ENCODE measurements around the gene NPFF. TPM values are rescaled to one million over a fixed set of nuclear protein-coding genes. Genes with fewer than 3 reads are reported as not detected.

Gene NPFF
- total RNA-seq, 2 donors from 2014 or later, result not detected

GRCh38 chr12:53463802-53464560, 43.3 kb downstream of the NPFF start:
- 49% methylated on average over 5 of the region's 5 CpGs for WGBS
- Histone ChIP-seq H3K9me3 (no peaks in the 10 kb centered on the region), H3K27ac (no peak overlapping the region), H3K4me1 (replicated peaks) (peaks cover 3% of the 10 kb centered on the region), H3K36me3 (peaks cover 39 to 62% of the 10 kb centered on the region in 2 donors), H3K4me3 (no peak overlapping the region), H3K27me3 (replicated peaks; ENCODE audit: insufficient read depth) (no peaks in the 10 kb centered on the region)
- intact Hi-C loops (cut with DNase I), result no loop called here
- DNase-seq (ENCODE audit: low spot score), result no peak
- no peak for TF ChIP-seq POLR2A (IDR thresholded peaks at IDR 0.05)

- intact Hi-C loops (cut with DNase I), result no loop called here
- Histone ChIP-seq H3K27me3 (replicated peaks; ENCODE audit: insufficient read depth) (no peaks in the 10 kb centered on the region), H3K27ac (no peak overlapping the region), H3K4me3 (no peak overlapping the region), H3K36me3 (peaks cover 37 to 69% of the 10 kb centered on the region in 2 donors), H3K9me3 (no peaks in the 10 kb centered on the region), H3K4me1 (replicated peaks) (peaks cover 3% of the 10 kb centered on the region)
- no peak for DNase-seq (ENCODE audit: low spot score)
- TF ChIP-seq POLR2A (IDR thresholded peaks at IDR 0.05) (no peak), POLR2AphosphoS5 (IDR thresholded peaks at IDR 0.05) (no peak), CTCF (IDR thresholded peaks at IDR 0.05) (no peak)
- WGBS, result 71% methylated on average over 3 of the region's 3 CpGs
These were observed 44.3 kb downstream of the NPFF start for GRCh38 chr12:53462935-53463334.

GRCh38 chr12:53461591-53461990, 45.7 kb downstream of the NPFF start:
- Histone ChIP-seq H3K36me3 (peaks cover 33 to 76% of the 10 kb centered on the region in 2 donors), H3K27ac (no peak overlapping the region), H3K4me3 (no peak overlapping the region), H3K27me3 (replicated peaks; ENCODE audit: insufficient read depth) (no peaks in the 10 kb centered on the region), H3K4me1 (replicated peaks) (peaks cover 3% of the 10 kb centered on the region), H3K9me3 (no peaks in the 10 kb centered on the region)
- WGBS, result 84% methylated on average over 8 of the region's 8 CpGs
- no peak for DNase-seq (ENCODE audit: low spot score)
- intact Hi-C loops (cut with DNase I), result no loop called here
- TF ChIP-seq POLR2AphosphoS5 (IDR thresholded peaks at IDR 0.05) (no peak), POLR2A (IDR thresholded peaks at IDR 0.05) (no peak)

GRCh38 chr12:53461059-53461458, 46.2 kb downstream of the NPFF start:
- Histone ChIP-seq H3K27me3 (replicated peaks; ENCODE audit: insufficient read depth) (no peaks in the 10 kb centered on the region), H3K36me3 (peaks cover 33 to 81% of the 10 kb centered on the region in 2 donors), H3K27ac (no peak overlapping the region), H3K4me3 (no peak overlapping the region), H3K4me1 (replicated peaks) (peaks cover 3% of the 10 kb centered on the region), H3K9me3 (no peaks in the 10 kb centered on the region)
- intact Hi-C loops (cut with DNase I), result no loop called here
- 80% methylated on average over 3 of the region's 3 CpGs for WGBS
- TF ChIP-seq POLR2AphosphoS5 (IDR thresholded peaks at IDR 0.05) (no peak), CTCF (IDR thresholded peaks at IDR 0.05) (no peak), POLR2A (IDR thresholded peaks at IDR 0.05) (no peak)
- DNase-seq (ENCODE audit: low spot score), result no peak

GRCh38 chr12:53459097-53459496, 48.2 kb downstream of the NPFF start:
- Histone ChIP-seq H3K4me1 (replicated peaks) (peaks cover 3% of the 10 kb centered on the region), H3K27me3 (replicated peaks; ENCODE audit: insufficient read depth) (no peaks in the 10 kb centered on the region), H3K4me3 (no peak overlapping the region), H3K27ac (no peak overlapping the region), H3K36me3 (peaks cover 28 to 82% of the 10 kb centered on the region in 2 donors), H3K9me3 (no peaks in the 10 kb centered on the region)
- TF ChIP-seq CTCF (IDR thresholded peaks at IDR 0.05) (no peak), POLR2AphosphoS5 (IDR thresholded peaks at IDR 0.05) (no peak)
- no peak for DNase-seq (ENCODE audit: low spot score)
- 69% methylated on average over 4 of the region's 4 CpGs for WGBS
- intact Hi-C loops (cut with DNase I), result no loop called here

Small RNAs within 50 kb of the gene (small RNA-seq; reads per million reads assigned to genes)
- 0 reads per million in 2 donors for gene AC023509.3

Other genes starting within 250 kb of the NPFF start
- gene ESPL1, start 239.2 kb downstream of the NPFF start, total RNA-seq, result 1 to 10 TPM in 1 of 2 donors, under 1 TPM in 1; 0.55 to 6.1 TPM
- 100 to 1,000 TPM; 552 to 673 TPM for gene PFDN5, start 211.9 kb downstream of the NPFF start, total RNA-seq
- 10 to 100 TPM; 48.1 to 75.4 TPM for gene MYG1, start 207.8 kb downstream of the NPFF start, total RNA-seq
- 10 to 100 TPM; 50.7 to 79.3 TPM for gene AAAS, start 185.9 kb downstream of the NPFF start, total RNA-seq
- gene SP7, start 171.1 kb downstream of the NPFF start, total RNA-seq, result not detected
- 10 to 100 TPM; 60.1 to 84.5 TPM for gene SP1, start 127.3 kb downstream of the NPFF start, total RNA-seq
- gene AMHR2, start 83.6 kb downstream of the NPFF start, total RNA-seq, result 10 to 100 TPM in 1 of 2 donors, not detected in 1; 44.5 TPM
- gene PRR13, start 65.8 kb downstream of the NPFF start, total RNA-seq, result 100 to 1,000 TPM in 1 of 2 donors, 10 to 100 TPM in 1; 98.8 to 104 TPM
- gene PCBP2, start 55.4 kb downstream of the NPFF start, total RNA-seq, result 100 to 1,000 TPM; 322 to 534 TPM
- gene MAP3K12, start 8.0 kb downstream of the NPFF start, total RNA-seq, result 10 to 100 TPM in 1 of 2 donors, 1 to 10 TPM in 1; 4.3 to 30.9 TPM
- 10 to 100 TPM; 23.4 to 45.7 TPM for gene TARBP2, start 6.2 kb downstream of the NPFF start, total RNA-seq
- gene ATF7, start 118.9 kb upstream of the NPFF start, total RNA-seq, result 10 to 100 TPM; 37.9 to 46.7 TPM
- gene ATP5MC2, start 168.6 kb upstream of the NPFF start, total RNA-seq, result 100 to 1,000 TPM; 419 to 728 TPM
- gene CALCOCO1, start 220.0 kb upstream of the NPFF start, total RNA-seq, result 100 to 1,000 TPM; 108 to 194 TPM
- gene CISTR, start 244.5 kb upstream of the NPFF start, total RNA-seq, result not detected